Peyer's patch (tissue), 4 donors: ENCODE data around the gene ADGRG7.

Source experiments
- CTCF ChIP-seq, 6 experiments: fragments of 450-650 bp in 4 of 6; fragments of 200-600 bp in 2 of 6; sonication (generic) in 1 of 6; IDR thresholded peaks; one replicate each; pipeline ENCODE4 v1.5.1; 2017 to 2019; ENCODE audit warnings: antibody characterized with exemption in 6 of 6, mild to moderate bottlenecking in 3 of 6, moderate library complexity in 1 of 6
- POLR2A ChIP-seq, 2 donors: fragments of 450-650 bp; IDR thresholded peaks; one replicate each; pipeline ENCODE4 v1.5.1; 2017; ENCODE audit warnings: antibody characterized with exemption in 2 of 2, mild to moderate bottlenecking in 2 of 2, moderate library complexity in 2 of 2

GRCh38 chr3:100603469-100603868 is 5.9 kb upstream of the ADGRG7 start:
- TF ChIP-seq POLR2A (IDR thresholded peaks at IDR 0.05) = no peak
- TF ChIP-seq CTCF (IDR thresholded peaks at IDR 0.05) = peak in 3 of 6 experiments; percentile 27 to 46 (median 44)
